Tibial artery (tissue), 4 donors: Measurements from ENCODE around the gene BCL2A1.

Experiments used
- DNase-seq, 2 donors: peaks; one replicate each; pipeline ENCODE4 v3.0.0-alpha.2; 2019
- H3K27ac ChIP-seq, 2 donors: fragments of 200-600 bp; sonication (generic) in 1 of 2; 1 replicate in 1 of 2; 2 replicates in 1 of 2; pipeline ENCODE4 v1.5.1; 2018 to 2019; ENCODE audit warnings: mild to moderate bottlenecking in 1 of 2
- H3K27me3 ChIP-seq, 2 donors: fragments of 200-600 bp; sonication (generic) in 1 of 2; one replicate each; pipeline versions ENCODE4 v1.5.1 to v1.6.0; 2016 to 2019
- H3K36me3 ChIP-seq, 3 donors: fragments of 200-600 bp; sonication (generic) in 2 of 3; one replicate each; pipeline ENCODE4 v1.5.1; 2016 to 2019; ENCODE audit warnings: mild to moderate bottlenecking in 2 of 3
- H3K4me1 ChIP-seq, 4 donors: fragments of 200-600 bp; sonication (generic) in 2 of 4; 1 replicate in 3 of 4; 2 replicates in 1 of 4; pipeline ENCODE4 v1.5.1; 2016 to 2019
- H3K4me3 ChIP-seq, 2 donors: fragments of 200-600 bp; sonication (generic) in 1 of 2; 1 replicate in 1 of 2; 2 replicates in 1 of 2; pipeline ENCODE4 v1.5.1; 2018 to 2019; ENCODE audit warnings: mild to moderate bottlenecking in 2 of 2
- H3K9me3 ChIP-seq, 3 donors: fragments of 200-600 bp; sonication (generic) in 1 of 3; one replicate each; pipeline ENCODE4 v1.5.1; 2016 to 2019
- CTCF ChIP-seq, 2 experiments: fragments of 200-600 bp in 1 of 2; fragments of 450-650 bp in 1 of 2; IDR thresholded peaks; one replicate each; pipeline ENCODE4 v1.5.1; 2017 to 2019; ENCODE audit warnings: antibody characterized with exemption in 2 of 2, mild to moderate bottlenecking in 1 of 2, moderate library complexity in 1 of 2
- intact Hi-C: fragments of 100-400 bp; cut with DNase I; formaldehyde crosslinking; loops from one replicate; pipeline ENCODE4 v1.15.0; 2023; ENCODE audit warnings: low total_unique reads

BCL2A1 gene

GRCh38 chr15:79990997-79991334, 20.0 kb upstream of the BCL2A1 start:
- Histone ChIP-seq H3K4me1 (no peaks in the 10 kb centered on the region), H3K4me3 (no peak overlapping the region), H3K36me3 (no peaks in the 10 kb centered on the region), H3K27me3 (no peaks in the 10 kb centered on the region), H3K9me3 (no peaks in the 10 kb centered on the region), H3K27ac (no peak overlapping the region)
- no peak for TF ChIP-seq CTCF (IDR thresholded peaks at IDR 0.05)
- no peak for DNase-seq
- intact Hi-C loops = no loop called here

GRCh38 chr15:79990280-79990996, 19.4 kb upstream of the BCL2A1 start:
- intact Hi-C loops = no loop called here
- Histone ChIP-seq H3K4me3 (no peak overlapping the region), H3K27ac (no peak overlapping the region), H3K9me3 (no peaks in the 10 kb centered on the region), H3K36me3 (no peaks in the 10 kb centered on the region), H3K27me3 (no peaks in the 10 kb centered on the region), H3K4me1 (no peaks in the 10 kb centered on the region)
- TF ChIP-seq CTCF (IDR thresholded peaks at IDR 0.05) = no peak
- no peak for DNase-seq

GRCh38 chr15:79989682-79990081, 18.7 kb upstream of the BCL2A1 start:
- no peak for DNase-seq

GRCh38 chr15:79989183-79989582, 18.2 kb upstream of the BCL2A1 start:
- Histone ChIP-seq H3K4me1 (no peaks in the 10 kb centered on the region), H3K4me3 (no peak overlapping the region), H3K27me3 (no peaks in the 10 kb centered on the region), H3K27ac (no peak overlapping the region), H3K9me3 (no peaks in the 10 kb centered on the region), H3K36me3 (no peaks in the 10 kb centered on the region)
- TF ChIP-seq CTCF (IDR thresholded peaks at IDR 0.05) = no peak
- intact Hi-C loops = no loop called here
- no peak for DNase-seq

More at GRCh38 chr15:79989682-79990081, 18.7 kb upstream of the BCL2A1 start:
- H3K27ac ChIP-seq = no peak overlapping the region
- no peaks in the 10 kb centered on the region for H3K27me3 ChIP-seq
- intact Hi-C loops = no loop called here
- H3K36me3 ChIP-seq = no peaks in the 10 kb centered on the region
- no peaks in the 10 kb centered on the region for H3K9me3 ChIP-seq
- H3K4me1 ChIP-seq = no peaks in the 10 kb centered on the region
- no peak for TF ChIP-seq CTCF (IDR thresholded peaks at IDR 0.05)
- no peak overlapping the region for H3K4me3 ChIP-seq

- no peaks in the 10 kb centered on the region for H3K27me3 ChIP-seq
- H3K36me3 ChIP-seq = no peaks in the 10 kb centered on the region
- intact Hi-C loops = no loop called here
- no peak overlapping the region for H3K27ac ChIP-seq
- TF ChIP-seq CTCF (IDR thresholded peaks at IDR 0.05) = no peak
- H3K4me3 ChIP-seq = no peak overlapping the region
- no peaks in the 10 kb centered on the region for H3K9me3 ChIP-seq
- DNase-seq = no peak
- H3K4me1 ChIP-seq = no peaks in the 10 kb centered on the region
These were observed 17.6 kb upstream of the BCL2A1 start for GRCh38 chr15:79988448-79989117.
